Head of caudate nucleus (tissue), 42 donors: Measurements from ENCODE around the gene ATP6V0B.

Experiments used
- DNase-seq, 42 donors: peaks; one replicate each; pipeline versions ENCODE4 v3.0.0 to v3.0.0-alpha.2; 2020 to 2021; ENCODE audit warnings: mixed read lengths in 7 of 42
- intact Hi-C: fragments of 100-400 bp; cut with DNase I; formaldehyde crosslinking; loops from one replicate; pipeline ENCODE4 v1.15.0; 2022

The ATP6V0B gene

DNA sequence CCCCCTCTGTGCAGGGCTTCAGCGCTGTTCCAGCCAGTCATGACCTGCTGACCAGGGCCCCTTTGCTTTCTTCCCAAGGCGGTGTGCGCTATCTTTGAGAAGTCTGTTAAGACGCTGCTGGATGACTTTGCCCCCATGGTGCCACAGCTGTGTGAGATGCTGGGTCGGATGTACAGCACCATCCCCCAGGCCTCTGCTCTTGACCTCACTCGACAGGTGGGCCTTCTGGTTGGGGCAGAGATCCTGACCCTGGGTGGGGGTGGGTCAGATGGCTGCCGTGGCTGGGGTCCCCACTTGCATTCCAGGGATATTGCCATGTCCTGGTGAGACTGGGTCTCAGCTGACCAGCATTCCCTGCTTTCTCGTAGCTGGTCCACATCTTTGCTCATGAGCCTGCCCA is 14.0 kb upstream of the ATP6V0B start:
- intact Hi-C loops = no loop called here
- DNase-seq = no peak

DNA sequence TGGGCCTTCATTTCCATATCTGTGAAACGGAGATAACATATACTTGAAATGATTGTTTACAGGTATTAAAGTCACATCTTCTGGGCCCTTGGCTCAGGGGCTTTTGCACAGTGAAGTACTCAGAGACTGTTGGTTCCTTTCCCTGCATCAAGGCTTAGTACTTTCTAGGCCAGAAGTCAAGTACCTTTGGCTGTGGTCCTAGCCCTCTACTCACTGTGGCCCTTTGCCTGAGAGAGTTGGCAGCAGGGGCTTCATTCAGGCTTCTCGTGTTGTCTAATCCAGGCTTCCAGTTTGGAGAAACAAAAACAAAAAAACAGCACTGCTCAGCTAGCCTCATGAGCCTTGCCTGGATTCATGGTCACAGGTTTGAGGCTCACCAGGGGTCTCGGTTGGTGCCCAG is 13.1 kb upstream of the ATP6V0B start:
- intact Hi-C loops = no loop called here
- peak in 1 of 42 donors; percentile 57 for DNase-seq

GRCh38 chr1:43962324-43962723 is 12.4 kb upstream of the ATP6V0B start:
- intact Hi-C loops = no loop called here

GRCh38 chr1:43963006-43963405 is 11.8 kb upstream of the ATP6V0B start:
- intact Hi-C loops = no loop called here
- no peak for DNase-seq

More at GRCh38 chr1:43962324-43962723, 12.4 kb upstream of the ATP6V0B start:
- DNase-seq = peak in 21 of 42 donors; percentile 32 to 86 (median 60)

DNA sequence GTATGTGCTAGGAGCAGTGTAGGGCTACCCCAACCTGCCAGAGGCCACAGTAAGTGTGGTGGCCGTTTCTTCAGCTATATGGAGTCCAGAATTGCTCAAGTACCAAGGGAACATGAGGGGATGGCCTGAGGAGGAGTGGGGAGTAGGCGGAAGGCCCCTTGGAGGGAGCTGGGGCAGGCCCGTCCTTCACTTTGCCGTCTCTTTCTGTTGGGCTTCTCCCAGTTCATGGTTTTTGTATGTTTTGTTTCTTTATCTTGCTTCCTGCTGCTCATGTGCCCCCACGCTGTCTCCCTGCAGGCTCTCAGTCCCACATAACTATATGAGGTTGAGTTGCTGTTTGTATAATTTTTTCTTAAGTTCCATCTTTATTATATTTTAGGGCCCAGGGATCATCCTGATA is 10.9 kb upstream of the ATP6V0B start:
- intact Hi-C loops = no loop called here
- no peak for DNase-seq

- intact Hi-C loops = no loop called here
- DNase-seq = peak in 9 of 42 donors; percentile 24 to 72 (median 46)
Observed at GRCh38 chr1:43965316-43965715, 9.4 kb upstream of the ATP6V0B start.

GRCh38 chr1:43968348-43968948 is 6.3 kb upstream of the ATP6V0B start:
- DNase-seq = peak in 1 of 42 donors; percentile 69
- intact Hi-C loops = no loop called here

GRCh38 chr1:43969416-43969745 is 5.4 kb upstream of the ATP6V0B start:
- peak in 1 of 42 donors; percentile 9 for DNase-seq
- intact Hi-C loops = no loop called here

DNA sequence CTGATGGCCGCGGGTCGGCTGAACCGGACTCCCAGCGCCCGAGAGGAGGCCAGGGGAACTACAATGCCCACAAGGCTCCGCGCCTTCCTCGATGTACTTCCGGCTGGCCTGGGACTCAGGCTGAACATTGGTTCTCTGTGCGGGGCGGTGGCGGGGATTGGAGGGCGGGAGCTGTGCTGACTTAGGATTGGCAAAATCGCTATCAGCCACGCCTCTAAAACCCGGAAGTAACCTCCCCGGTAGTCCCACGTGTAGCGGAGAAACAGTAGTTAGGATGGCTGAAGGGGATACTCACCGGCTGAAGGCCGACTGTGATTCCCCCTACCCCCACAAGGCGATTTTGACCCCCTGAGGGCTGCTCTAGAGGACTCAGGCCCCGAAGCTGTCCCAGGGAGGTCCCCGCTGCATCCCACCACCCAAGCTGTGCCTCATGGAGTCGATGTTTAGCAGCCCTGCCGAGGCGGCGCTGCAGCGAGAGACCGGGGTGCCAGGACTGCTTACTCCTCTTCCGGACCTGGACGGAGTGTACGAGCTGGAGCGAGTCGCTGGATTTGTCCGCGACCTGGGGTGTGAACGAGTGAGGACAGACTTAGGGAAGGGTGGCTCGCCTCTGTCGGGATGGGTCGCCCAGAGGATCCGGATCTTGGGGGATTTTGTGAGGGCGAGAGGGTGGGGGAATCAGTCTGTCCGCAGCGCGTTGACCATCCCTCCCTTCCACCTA is 4.9 kb upstream of the ATP6V0B start, which contains the start of gene DPH2:
TSS of gene DPH2 (plus strand) at position 265 of the 721 bp plus-strand sequence. CDS start at position 431, 166 bp downstream.
- intact Hi-C loops = no loop called here
- DNase-seq = peak; percentile 95 to 100 (median 98)

DNA sequence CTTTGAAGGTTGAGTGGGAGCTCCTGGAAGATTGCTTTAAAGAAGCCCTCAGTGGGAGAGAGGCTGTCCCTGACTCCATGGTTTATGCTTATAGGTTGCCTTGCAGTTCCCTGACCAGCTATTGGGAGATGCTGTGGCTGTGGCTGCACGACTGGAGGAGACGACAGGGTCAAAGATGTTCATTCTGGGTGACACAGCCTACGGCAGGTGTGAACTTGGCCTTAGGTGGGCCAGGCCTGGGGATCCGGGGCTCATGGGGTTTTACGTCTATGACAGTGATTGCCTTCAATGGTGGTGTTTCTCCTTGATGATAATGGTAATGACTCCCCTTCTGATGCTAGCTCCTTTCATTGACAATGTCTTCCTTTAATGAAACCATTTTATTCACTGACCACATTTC is 4.3 kb upstream of the ATP6V0B start:
- intact Hi-C loops = no loop called here
- no peak for DNase-seq

GRCh38 chr1:43970911-43971310 is 3.8 kb upstream of the ATP6V0B start:
- DNase-seq = no peak
- intact Hi-C loops = no loop called here

DNA sequence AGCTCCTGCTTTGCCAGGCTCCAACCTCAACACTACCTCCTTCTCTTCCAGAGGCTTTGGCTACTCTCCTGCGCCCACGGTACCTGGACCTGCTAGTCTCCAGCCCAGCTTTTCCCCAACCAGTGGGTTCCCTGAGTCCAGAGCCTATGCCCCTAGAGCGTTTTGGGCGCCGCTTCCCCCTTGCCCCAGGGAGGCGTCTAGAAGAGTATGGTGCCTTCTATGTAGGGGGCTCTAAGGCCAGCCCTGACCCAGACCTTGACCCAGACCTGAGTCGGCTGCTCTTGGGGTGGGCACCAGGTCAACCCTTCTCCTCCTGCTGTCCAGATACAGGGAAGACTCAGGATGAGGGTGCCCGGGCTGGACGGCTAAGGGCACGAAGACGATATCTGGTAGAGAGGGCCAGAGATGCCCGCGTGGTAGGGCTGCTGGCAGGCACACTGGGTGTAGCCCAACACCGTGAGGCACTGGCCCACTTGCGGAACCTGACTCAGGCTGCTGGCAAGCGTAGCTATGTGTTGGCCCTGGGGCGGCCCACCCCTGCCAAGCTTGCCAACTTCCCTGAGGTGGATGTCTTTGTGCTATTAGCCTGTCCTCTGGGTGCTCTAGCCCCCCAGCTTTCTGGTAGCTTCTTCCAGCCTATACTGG is 3.3 kb upstream of the ATP6V0B start:
- DNase-seq = no peak
- intact Hi-C loops = no loop called here

- DNase-seq = no peak
- intact Hi-C loops = loop anchor here (1.0 kb wide), 1 partner anchor 28 kb away; the partner anchor contains the start of gene IPO13
Observed at GRCh38 chr1:43973981-43974442, 748 bp upstream of the ATP6V0B start.

GRCh38 chr1:43975249-43975961 is 645 bp downstream of the ATP6V0B start:
- peak in 28 of 42 donors; percentile 27 to 69 (median 52) for DNase-seq

GRCh38 chr1:43976045-43976444 is 1.3 kb downstream of the ATP6V0B start:
- intact Hi-C loops = no loop called here
- DNase-seq = no peak

More at GRCh38 chr1:43975249-43975961, 645 bp downstream of the ATP6V0B start:
- intact Hi-C loops = no loop called here

DNA sequence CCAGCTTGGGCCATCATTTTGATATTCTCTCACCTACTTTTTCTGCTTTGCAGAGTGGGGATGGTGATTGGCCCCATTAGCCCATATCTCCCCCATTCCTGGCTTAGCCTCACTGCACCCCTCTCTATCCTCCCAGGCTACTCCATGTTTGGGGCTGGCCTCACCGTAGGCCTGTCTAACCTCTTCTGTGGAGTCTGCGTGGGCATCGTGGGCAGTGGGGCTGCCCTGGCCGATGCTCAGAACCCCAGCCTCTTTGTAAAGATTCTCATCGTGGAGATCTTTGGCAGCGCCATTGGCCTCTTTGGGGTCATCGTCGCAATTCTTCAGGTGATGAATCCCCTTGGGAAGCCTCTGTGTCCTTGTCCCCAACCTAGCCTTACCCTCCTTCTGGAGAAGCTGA is 2.1 kb downstream of the ATP6V0B start:
- intact Hi-C loops = no loop called here
- no peak for DNase-seq

DNA sequence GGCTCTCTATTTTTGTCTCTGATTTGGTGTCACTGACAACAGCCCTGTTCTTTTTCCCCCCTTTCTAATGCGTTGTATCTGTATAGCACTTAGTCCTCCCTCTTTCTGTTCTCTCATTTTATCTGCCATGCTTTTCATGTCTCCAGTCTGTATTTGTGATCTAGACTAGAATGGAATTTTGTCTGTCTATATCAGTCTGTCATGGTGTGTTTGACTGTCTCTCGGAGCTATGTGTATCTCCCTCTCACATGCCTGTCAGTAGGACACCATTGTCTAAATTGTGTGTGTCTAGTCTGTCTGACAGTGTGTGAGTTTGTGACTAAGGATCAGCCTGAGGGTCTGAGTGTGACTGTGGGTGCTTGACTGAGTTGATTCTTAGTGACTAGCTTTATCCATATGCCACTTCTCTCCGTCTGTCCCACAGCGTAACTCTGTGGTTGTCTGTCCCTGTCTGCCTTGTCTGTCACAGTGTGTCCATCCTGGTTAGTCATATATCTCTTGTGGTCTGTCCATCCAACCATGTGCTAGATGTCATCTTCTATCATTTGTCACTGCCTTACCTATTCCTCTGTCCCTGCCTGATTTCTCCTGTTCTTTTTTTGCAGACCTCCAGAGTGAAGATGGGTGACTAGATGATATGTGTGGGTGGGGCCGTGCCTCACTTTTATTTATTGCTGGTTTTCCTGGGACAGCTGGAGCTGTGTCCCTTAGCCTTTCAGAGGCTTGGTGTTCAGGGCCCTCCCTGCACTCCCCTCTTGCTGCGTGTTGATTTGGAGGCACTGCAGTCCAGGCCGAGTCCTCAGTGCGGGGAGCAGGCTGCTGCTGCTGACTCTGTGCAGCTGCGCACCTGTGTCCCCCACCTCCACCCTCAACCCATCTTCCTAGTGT is 2.9 kb downstream of the ATP6V0B start:
- DNase-seq = no peak
- intact Hi-C loops = no loop called here

GRCh38 chr1:43978264-43978550 is 3.4 kb downstream of the ATP6V0B start:
- DNase-seq = no peak
- intact Hi-C loops = no loop called here
